Measurements from ENCODE around the gene CACNA2D4. TPM values are rescaled to one million over a fixed set of nuclear protein-coding genes. Genes with fewer than 3 reads are reported as not detected.

The CACNA2D4 gene
- total RNA-seq, 1 experiment from 2014 or later = not detected

DNA sequence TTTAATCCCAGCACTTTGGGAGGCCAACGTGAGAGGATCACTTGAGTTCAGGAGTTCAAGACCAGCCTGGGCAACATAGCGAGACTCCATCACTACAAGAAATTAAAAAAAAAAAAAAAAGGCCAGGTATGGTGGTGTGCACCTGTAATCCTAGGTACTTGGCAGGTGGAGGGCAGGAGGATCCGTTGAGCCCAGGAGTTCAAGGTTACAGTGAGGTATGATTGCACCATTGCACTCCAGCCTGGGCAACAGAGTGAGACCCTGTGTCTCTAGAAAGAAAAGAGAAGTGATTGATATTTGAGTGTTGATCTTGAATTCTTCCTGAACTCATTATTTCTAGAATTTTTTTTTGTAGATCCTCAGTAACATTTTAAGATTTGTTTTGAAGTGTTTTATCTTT lies 168.2 kb downstream of the CACNA2D4 start:
- BruUV-seq (replicated peaks) = no TSS peak
- no peak for TF ChIP-seq EZH2phosphoT487 (IDR thresholded peaks at IDR 0.05; ENCODE audit: borderline replicate concordance, low read length)
- TF ChIP-seq, protein P1, sequence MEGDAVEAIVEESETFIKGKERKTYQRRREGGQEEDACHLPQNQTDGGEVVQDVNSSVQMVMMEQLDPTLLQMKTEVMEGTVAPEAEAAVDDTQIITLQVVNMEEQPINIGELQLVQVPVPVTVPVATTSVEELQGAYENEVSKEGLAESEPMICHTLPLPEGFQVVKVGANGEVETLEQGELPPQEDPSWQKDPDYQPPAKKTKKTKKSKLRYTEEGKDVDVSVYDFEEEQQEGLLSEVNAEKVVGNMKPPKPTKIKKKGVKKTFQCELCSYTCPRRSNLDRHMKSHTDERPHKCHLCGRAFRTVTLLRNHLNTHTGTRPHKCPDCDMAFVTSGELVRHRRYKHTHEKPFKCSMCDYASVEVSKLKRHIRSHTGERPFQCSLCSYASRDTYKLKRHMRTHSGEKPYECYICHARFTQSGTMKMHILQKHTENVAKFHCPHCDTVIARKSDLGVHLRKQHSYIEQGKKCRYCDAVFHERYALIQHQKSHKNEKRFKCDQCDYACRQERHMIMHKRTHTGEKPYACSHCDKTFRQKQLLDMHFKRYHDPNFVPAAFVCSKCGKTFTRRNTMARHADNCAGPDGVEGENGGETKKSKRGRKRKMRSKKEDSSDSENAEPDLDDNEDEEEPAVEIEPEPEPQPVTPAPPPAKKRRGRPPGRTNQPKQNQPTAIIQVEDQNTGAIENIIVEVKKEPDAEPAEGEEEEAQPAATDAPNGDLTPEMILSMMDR (conservative IDR thresholded peaks at IDR 0.05; ENCODE audit: low read depth, low read length) = no peak
- TF ChIP-seq EZH2 (IDR thresholded peaks at IDR 0.05; ENCODE audit: low read length, unreplicated experiment) = no peak
- Histone ChIP-seq H3K79me2 (ENCODE audit: low read length) (peaks cover 12% of the 10 kb centered on the region; the same call in 1 of the 2 replicates), H3F3A (ENCODE audit: low read length, unreplicated experiment) (no peaks in the 10 kb centered on the region), H3K4me2 (ENCODE audit: low read length) (no peak overlapping the region), H3K27ac (ENCODE audit: low read length) (no peak overlapping the region), H3K9me3 (ENCODE audit: low read length) (peaks cover 4% of the 10 kb centered on the region; the same call in 1 of the 2 replicates), H3K36me3 (ENCODE audit: low read depth, low read length) (peaks cover 17% of the 10 kb centered on the region; the same call in 1 of the 2 replicates), H3K4me1 (ENCODE audit: insufficient read depth, low read length) (no peaks in the 10 kb centered on the region), H2AFZ (ENCODE audit: low read length) (no peak overlapping the region), H3K9me2 (replicated peaks; ENCODE audit: low read length) (no peaks in the 10 kb centered on the region), H3K27me3 (ENCODE audit: low read length) (no peaks in the 10 kb centered on the region), H3K4me3 (ENCODE audit: low read length) (no peak overlapping the region), H3K9ac (ENCODE audit: low read length) (no peak overlapping the region), H4K20me1 (ENCODE audit: low read length) (no peaks in the 10 kb centered on the region)
- DNase-seq (no peak), ATAC-seq (no peak)
- intact Hi-C loops (cut with micrococcal nuclease) = no loop called here
- POLR2A ChIA-PET (ENCODE audit: unreplicated experiment) = interaction anchor here (0.6 kb wide), 1 partner anchor 89 kb away, joined by 14 read pairs; no protein-coding TSS in a partner anchor
- CTCF ChIA-PET = no interaction called here

DNA sequence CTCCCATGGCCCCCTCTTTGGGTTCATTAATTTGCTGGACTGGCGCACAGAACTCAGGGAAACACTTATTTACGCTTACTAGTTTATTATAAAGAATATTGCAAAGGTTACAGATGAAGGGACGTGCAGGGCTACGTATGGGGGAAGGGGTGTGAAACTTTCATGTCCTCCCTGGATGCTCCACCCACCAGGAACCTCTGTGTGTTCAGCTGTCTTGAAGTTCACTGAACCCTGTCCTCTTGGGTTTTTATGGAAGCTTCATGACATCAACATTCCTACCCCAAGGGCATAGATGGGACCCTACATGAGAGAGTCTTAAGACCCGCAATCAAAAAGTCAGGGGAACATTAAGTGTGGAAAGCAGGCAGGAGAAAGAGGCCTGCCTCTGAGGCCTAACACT lies 169.4 kb downstream of the CACNA2D4 start:
- no peak for TF ChIP-seq EZH2phosphoT487 (IDR thresholded peaks at IDR 0.05; ENCODE audit: borderline replicate concordance, low read length)
- TF ChIP-seq EZH2 (IDR thresholded peaks at IDR 0.05; ENCODE audit: low read length, unreplicated experiment) = no peak
- TF ChIP-seq, protein P1 (conservative IDR thresholded peaks at IDR 0.05; ENCODE audit: low read depth, low read length) = no peak

DNA sequence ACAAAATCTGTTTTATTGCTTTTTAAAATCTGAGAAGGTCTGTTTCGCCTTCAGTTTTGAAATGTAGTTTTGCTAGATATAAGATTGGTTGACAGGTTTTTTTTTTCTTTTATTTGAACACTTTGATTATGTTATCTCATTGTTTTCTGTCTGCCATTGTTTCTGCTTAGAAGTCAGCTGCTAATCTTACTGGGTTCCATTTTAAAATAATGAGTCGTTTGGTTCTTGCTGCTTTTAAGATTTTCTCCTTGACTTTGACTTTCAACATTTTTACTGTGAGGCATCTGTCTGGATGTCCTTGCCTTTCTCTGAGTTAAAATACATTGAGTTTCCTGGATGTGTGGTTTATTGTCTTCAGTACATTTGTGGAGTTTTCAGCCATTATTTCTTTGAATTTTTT lies 170.8 kb downstream of the CACNA2D4 start:
- H3K9ac ChIP-seq (ENCODE audit: low read length) = no peak overlapping the region
- POLR2A ChIA-PET (ENCODE audit: unreplicated experiment) = no interaction called here
- peaks cover 21% of the 10 kb centered on the region; the same call in 1 of the 2 replicates for H3K36me3 ChIP-seq (ENCODE audit: low read depth, low read length)
- H3K4me3 ChIP-seq (ENCODE audit: low read length) = no peak overlapping the region
- no peak overlapping the region for H3K27ac ChIP-seq (ENCODE audit: low read length)
- H3F3A ChIP-seq (ENCODE audit: low read length, unreplicated experiment) = no peaks in the 10 kb centered on the region
- H3K9me2 ChIP-seq (replicated peaks; ENCODE audit: low read length) = no peaks in the 10 kb centered on the region
- H3K79me2 ChIP-seq (ENCODE audit: low read length) = peaks cover 22% of the 10 kb centered on the region
- H3K4me1 ChIP-seq (ENCODE audit: insufficient read depth, low read length) = no peaks in the 10 kb centered on the region
- no peaks in the 10 kb centered on the region for H3K27me3 ChIP-seq (ENCODE audit: low read length)
- no peak overlapping the region for H3K4me2 ChIP-seq (ENCODE audit: low read length)
- intact Hi-C loops (cut with micrococcal nuclease) = no loop called here
- no TSS peak for BruUV-seq (replicated peaks)
- no peak for ATAC-seq
- no peak for TF ChIP-seq EZH2phosphoT487 (IDR thresholded peaks at IDR 0.05; ENCODE audit: borderline replicate concordance, low read length)
- no peak for DNase-seq
- CTCF ChIA-PET = no interaction called here
- H3K9me3 ChIP-seq (ENCODE audit: low read length) = peaks cover 4% of the 10 kb centered on the region; the same call in 1 of the 2 replicates
- H4K20me1 ChIP-seq (ENCODE audit: low read length) = no peaks in the 10 kb centered on the region
- no peak overlapping the region for H2AFZ ChIP-seq (ENCODE audit: low read length)

More for the DNA sequence above, 169.4 kb downstream of the CACNA2D4 start:
- Histone ChIP-seq H4K20me1 (ENCODE audit: low read length) (no peaks in the 10 kb centered on the region), H2AFZ (ENCODE audit: low read length) (no peak overlapping the region), H3K27me3 (ENCODE audit: low read length) (no peaks in the 10 kb centered on the region), H3K4me3 (ENCODE audit: low read length) (no peak overlapping the region), H3K9me3 (ENCODE audit: low read length) (peaks cover 4% of the 10 kb centered on the region; the same call in 1 of the 2 replicates), H3K4me2 (ENCODE audit: low read length) (no peak overlapping the region), H3K4me1 (ENCODE audit: insufficient read depth, low read length) (no peaks in the 10 kb centered on the region), H3K27ac (ENCODE audit: low read length) (no peak overlapping the region), H3K9me2 (replicated peaks; ENCODE audit: low read length) (no peaks in the 10 kb centered on the region), H3K9ac (ENCODE audit: low read length) (no peak overlapping the region), H3F3A (ENCODE audit: low read length, unreplicated experiment) (no peaks in the 10 kb centered on the region), H3K79me2 (ENCODE audit: low read length) (peaks cover 12% of the 10 kb centered on the region; the same call in 1 of the 2 replicates), H3K36me3 (ENCODE audit: low read depth, low read length) (peaks cover 21% of the 10 kb centered on the region; the same call in 1 of the 2 replicates)
- DNase-seq (no peak), ATAC-seq (no peak)
- ChIA-PET CTCF (no interaction called here), POLR2A (ENCODE audit: unreplicated experiment) (no interaction called here)
- intact Hi-C loops (cut with micrococcal nuclease) = no loop called here
- BruUV-seq (replicated peaks) = no TSS peak
